Measurements from ENCODE around the gene OTUD1. TPM values are rescaled to one million over a fixed set of nuclear protein-coding genes. Genes with fewer than 3 reads are reported as not detected.
"Not testable (repeated sequence)": the region's sequence is repeated elsewhere in the genome, so short reads cannot be mapped to it uniquely, and the experiment has no call there.

Gene OTUD1, protein sequence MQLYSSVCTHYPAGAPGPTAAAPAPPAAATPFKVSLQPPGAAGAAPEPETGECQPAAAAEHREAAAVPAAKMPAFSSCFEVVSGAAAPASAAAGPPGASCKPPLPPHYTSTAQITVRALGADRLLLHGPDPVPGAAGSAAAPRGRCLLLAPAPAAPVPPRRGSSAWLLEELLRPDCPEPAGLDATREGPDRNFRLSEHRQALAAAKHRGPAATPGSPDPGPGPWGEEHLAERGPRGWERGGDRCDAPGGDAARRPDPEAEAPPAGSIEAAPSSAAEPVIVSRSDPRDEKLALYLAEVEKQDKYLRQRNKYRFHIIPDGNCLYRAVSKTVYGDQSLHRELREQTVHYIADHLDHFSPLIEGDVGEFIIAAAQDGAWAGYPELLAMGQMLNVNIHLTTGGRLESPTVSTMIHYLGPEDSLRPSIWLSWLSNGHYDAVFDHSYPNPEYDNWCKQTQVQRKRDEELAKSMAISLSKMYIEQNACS
- total RNA-seq: 10 to 100 TPM; 15.7 to 16.0 TPM

DNA sequence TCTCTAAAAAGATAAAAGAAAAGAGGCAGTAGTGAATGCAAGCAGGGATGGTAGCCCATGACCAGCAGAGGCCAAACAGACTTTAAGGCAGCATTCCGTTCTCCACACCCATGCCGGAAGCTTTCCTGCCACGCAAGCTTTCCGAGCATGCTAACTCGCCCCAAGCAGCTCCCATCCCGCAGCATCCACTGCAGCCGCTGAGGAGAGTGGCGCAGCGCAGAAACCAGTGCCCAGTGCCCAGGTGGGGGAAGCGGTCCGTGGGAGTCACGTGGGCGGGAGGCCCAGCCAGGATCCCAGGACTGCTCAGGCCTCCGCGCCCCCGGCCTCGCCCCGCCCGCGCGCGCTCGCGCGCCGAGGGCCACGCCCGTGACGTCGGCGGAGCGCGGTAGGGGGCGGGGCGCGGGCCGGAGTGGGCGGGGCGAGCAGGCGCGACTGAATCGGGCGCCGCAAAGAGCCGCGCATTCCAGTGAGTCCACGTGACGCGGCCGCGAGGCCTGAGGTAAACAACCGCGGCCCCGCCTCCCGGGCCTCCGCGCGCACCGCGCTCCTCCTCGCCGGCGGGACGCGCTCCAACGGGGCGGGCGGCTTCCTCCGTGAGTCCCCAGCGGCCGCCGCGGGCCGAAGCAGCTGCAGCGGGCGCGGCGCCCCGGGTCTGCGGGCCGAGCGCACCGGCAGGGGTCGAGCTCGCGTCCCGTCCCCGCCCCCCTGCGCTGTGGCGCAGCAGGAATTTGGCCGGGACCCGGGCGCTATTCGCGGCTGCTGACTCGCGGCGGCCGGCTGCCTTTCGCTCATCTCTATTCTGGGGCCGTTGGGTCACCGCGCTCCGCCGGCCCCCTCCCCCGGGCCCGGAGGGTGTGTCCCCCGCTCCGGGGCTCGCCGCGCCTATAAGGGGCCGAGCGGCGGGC lies at the start of gene OTUD1:
TSS of gene OTUD1 (plus strand) at position 529 of the 905 bp plus-strand sequence. CDS start 383 bp downstream, outside the sequence.
- H3K27ac Mint-ChIP-seq: peak within 1 kb of the TSS; percentile 84
- intact Hi-C loops (cut with micrococcal nuclease): loop anchor here (2.0 to 5.0 kb wide), 4 partner anchors 342 to 1579 kb away; partner anchors contain the start of genes DNAJC1, ENKUR and THNSL1
- H3K4me1 Mint-ChIP-seq (ENCODE audit: low read depth): peaks cover 33% of the 10 kb centered on the region
- CTCF ChIA-PET: interaction anchor here (0.6 to 1.6 kb wide), 6 partner anchors 9 to 124 kb away, joined by 3 to 8 read pairs (median 3); no protein-coding TSS in a partner anchor
- peak; percentile 94 for DNase-seq
- H3K4me3 Mint-ChIP-seq: peak within 1 kb of the TSS; percentile 94
- H3K27me3 Mint-ChIP-seq (ENCODE audit: low read depth): no peaks in the 10 kb centered on the region
- H3K36me3 Mint-ChIP-seq (ENCODE audit: low read depth): peaks cover 23% of the 10 kb centered on the region
- H3K9me3 Mint-ChIP-seq: no peaks in the 10 kb centered on the region

DNA sequence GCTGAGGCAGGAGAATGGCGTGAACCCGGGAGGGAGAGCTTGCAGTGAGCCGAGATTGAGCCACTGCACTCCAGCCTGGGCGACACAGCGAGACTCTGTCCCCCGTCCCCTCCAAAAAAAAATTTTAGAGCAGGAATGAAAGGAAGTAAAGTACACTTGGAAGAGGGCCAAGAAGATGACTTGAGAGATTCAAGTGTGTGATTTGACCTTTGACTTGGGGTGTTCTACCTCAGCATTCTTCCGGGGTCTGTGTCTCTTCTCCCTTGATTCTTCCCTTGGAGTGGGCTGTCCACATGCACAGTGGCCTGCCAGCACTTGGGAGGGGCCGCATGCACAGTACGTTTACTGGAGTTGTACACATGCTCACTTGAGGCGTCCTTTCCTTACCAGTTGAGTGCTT lies 48.5 kb upstream of the OTUD1 start:
- CTCF ChIA-PET; H3K27ac Mint-ChIP-seq; DNase-seq; intact Hi-C loops (cut with micrococcal nuclease); H3K4me3 Mint-ChIP-seq; H3K27me3 Mint-ChIP-seq (ENCODE audit: low read depth); H3K36me3 Mint-ChIP-seq (ENCODE audit: low read depth); H3K9me3 Mint-ChIP-seq: not testable (repeated sequence)
- peaks cover 11% of the 10 kb centered on the region for H3K4me1 Mint-ChIP-seq (ENCODE audit: low read depth)

DNA sequence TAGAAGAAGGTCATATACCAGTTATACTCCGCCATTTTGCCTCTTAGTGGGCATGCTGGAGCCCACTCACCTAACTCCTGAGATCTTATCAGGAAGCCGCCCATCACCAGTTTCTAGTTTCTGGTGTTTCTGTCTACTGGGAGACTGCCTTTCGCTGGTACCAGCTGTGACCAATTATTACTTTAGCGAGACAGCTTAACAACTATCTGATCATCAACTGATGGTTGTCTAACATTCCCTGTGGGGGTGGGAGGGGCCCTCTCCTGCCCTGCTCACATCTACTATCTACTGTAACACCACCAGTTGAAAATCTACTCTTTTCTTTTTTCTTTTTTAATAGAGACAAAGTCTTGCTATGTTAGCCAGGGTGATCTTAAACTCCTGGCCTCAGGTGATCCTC lies 48.1 kb upstream of the OTUD1 start:
- Mint-ChIP-seq H3K4me3 (no peak overlapping the region), H3K27ac (no peak overlapping the region)
- CTCF ChIA-PET: interaction anchor here (0.6 kb wide), 1 partner anchor 51 kb away, joined by 3 read pairs; no protein-coding TSS in a partner anchor

DNA sequence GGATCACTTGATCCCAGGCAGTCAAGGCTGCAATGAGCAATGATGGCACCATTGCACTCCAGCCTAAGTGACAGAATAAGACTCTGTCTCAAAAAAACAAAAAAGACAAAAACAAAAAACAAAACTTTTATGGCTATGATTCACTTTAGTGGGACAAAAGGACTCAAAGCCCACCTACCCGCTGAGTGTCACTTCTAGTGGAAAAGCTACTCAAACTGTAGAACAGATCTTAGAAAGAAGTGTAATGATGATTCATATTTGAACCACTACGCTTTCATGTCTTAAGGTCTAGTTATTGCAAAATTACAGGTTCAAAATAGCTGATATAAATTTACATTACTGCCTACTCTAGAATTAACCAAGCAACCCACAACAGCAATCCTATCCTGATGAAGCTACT lies 47.1 kb upstream of the OTUD1 start:
- CTCF ChIA-PET: interaction anchor here (1.0 kb wide), 1 partner anchor 127 kb away, joined by 5 read pairs; no protein-coding TSS in a partner anchor
- DNase-seq: peak; percentile 51
- Mint-ChIP-seq H3K9me3 (no peaks in the 10 kb centered on the region), H3K36me3 (ENCODE audit: low read depth) (no peaks in the 10 kb centered on the region), H3K27me3 (ENCODE audit: low read depth) (no peaks in the 10 kb centered on the region), H3K4me3 (no peak overlapping the region), H3K4me1 (ENCODE audit: low read depth) (peaks cover 11% of the 10 kb centered on the region), H3K27ac (no peak overlapping the region)
- intact Hi-C loops (cut with micrococcal nuclease): loop anchor here (1.0 to 2.0 kb wide), 4 partner anchors 20 to 55 kb away; partner anchors contain the start of gene C10orf67

More for the DNA sequence above, 48.1 kb upstream of the OTUD1 start:
- Mint-ChIP-seq H3K9me3 (no peaks in the 10 kb centered on the region), H3K27me3 (ENCODE audit: low read depth) (no peaks in the 10 kb centered on the region), H3K4me1 (ENCODE audit: low read depth) (peaks cover 11% of the 10 kb centered on the region), H3K36me3 (ENCODE audit: low read depth) (no peaks in the 10 kb centered on the region)
- DNase-seq: no peak
- intact Hi-C loops (cut with micrococcal nuclease): no loop called here

DNA sequence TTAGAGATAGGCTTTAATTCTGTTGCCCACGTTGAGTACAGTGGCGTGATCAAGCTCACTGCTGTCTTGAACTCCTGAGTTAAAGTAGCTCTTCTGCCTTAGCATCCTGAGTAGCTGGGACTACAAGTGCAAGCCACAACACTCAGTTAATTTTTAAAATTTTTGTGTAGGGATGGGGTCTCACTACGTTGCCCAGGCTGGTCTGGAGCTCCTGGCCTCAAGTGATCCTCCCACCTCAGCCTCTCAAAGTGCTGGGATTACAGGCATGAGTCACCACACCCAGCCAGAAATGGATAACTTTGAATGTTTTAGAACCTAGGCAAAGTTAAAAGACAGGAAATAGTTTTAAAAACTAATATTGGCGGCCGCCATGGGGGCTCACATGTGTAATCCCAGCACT lies 43.9 kb upstream of the OTUD1 start:
- no peak overlapping the region for H3K4me3 Mint-ChIP-seq
- intact Hi-C loops (cut with micrococcal nuclease): no loop called here

DNA sequence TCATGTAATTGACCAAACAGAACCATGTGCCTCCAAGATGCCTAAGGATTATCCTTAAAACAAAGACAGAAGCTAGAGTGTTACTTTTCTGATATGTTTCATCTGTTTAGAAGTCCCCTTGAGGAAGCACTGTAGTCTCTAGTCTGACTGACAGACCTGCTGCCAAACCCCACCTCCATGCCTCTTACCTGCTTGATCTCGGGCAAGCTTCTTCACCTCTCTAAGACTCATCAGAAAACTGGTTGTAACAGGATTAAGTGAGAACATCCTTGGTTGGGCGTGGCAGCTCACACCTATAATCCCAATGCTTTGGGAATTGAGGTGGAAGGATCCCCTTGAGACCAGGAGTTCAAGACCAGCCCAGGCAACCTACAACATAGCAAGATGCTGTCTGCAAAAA lies 42.2 kb upstream of the OTUD1 start:
- CTCF ChIA-PET: interaction anchor here (0.6 to 0.9 kb wide), 5 partner anchors 20 to 1120 kb away, joined by 3 to 5 read pairs (median 3); no protein-coding TSS in a partner anchor
- intact Hi-C loops (cut with micrococcal nuclease): no loop called here
- Mint-ChIP-seq H3K27me3 (ENCODE audit: low read depth) (no peaks in the 10 kb centered on the region), H3K27ac (no peak overlapping the region), H3K9me3 (no peaks in the 10 kb centered on the region), H3K4me3 (no peak overlapping the region), H3K4me1 (ENCODE audit: low read depth) (peaks cover 8% of the 10 kb centered on the region), H3K36me3 (ENCODE audit: low read depth) (no peaks in the 10 kb centered on the region)
- no peak for DNase-seq

More for the DNA sequence above, 43.9 kb upstream of the OTUD1 start:
- DNase-seq: no peak
- H3K9me3 Mint-ChIP-seq: no peaks in the 10 kb centered on the region
- CTCF ChIA-PET: interaction anchor here (0.8 kb wide), 1 partner anchor 8 kb away, joined by 5 read pairs; no protein-coding TSS in a partner anchor
- peaks cover 11% of the 10 kb centered on the region for H3K4me1 Mint-ChIP-seq (ENCODE audit: low read depth)
- no peaks in the 10 kb centered on the region for H3K36me3 Mint-ChIP-seq (ENCODE audit: low read depth)
- no peak overlapping the region for H3K27ac Mint-ChIP-seq
- H3K27me3 Mint-ChIP-seq (ENCODE audit: low read depth): no peaks in the 10 kb centered on the region

DNA sequence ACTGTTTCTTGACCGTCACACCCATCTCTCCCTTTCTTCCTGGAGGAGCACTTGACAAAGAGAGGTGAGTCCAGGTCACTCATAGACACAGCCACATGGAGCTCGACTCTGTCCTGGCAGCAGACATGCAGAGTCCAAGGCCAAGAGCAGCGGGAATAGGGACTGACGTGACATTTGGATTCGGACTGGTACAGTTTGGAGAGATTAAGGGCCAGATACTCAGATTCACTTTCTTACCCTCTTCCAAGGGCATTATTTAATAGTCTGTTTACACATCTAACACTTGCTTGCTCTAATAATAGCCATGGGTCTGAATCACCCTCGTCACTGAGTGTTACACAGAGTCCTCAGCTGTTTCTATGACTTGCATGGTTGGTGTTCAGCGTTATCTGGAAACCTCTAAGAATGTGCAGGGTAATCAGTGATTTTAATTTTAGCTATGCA lies 39.2 kb upstream of the OTUD1 start:
- CTCF ChIA-PET: no interaction called here
- Mint-ChIP-seq H3K4me1 (ENCODE audit: low read depth) (no peaks in the 10 kb centered on the region), H3K4me3 (no peak overlapping the region), H3K27me3 (ENCODE audit: low read depth) (no peaks in the 10 kb centered on the region), H3K9me3 (no peaks in the 10 kb centered on the region), H3K36me3 (ENCODE audit: low read depth) (no peaks in the 10 kb centered on the region), H3K27ac (no peak overlapping the region)
- DNase-seq: no peak
- intact Hi-C loops (cut with micrococcal nuclease): no loop called here

DNA sequence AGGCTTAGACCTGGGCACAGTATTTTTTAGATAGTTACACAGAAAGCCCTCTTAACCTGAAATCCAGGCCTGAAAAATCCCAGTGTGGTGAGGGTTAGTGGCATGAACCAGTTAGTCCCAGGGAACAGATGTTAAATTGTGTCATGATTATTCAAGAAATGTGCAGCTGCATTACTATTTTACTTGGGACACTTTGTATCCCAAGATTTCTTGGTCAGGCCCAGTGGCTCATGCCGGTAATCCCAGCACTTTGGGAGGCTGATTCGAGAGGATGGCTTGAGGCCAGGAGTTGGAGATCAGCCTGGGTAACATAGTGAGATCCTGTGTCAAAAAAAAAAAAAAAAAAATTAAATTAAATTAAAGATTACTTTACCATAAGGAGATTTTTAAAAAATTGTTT lies 36.0 kb upstream of the OTUD1 start:
- CTCF ChIA-PET: interaction anchor here (1.1 kb wide), 1 partner anchor 8 kb away, joined by 5 read pairs; no protein-coding TSS in a partner anchor

DNA sequence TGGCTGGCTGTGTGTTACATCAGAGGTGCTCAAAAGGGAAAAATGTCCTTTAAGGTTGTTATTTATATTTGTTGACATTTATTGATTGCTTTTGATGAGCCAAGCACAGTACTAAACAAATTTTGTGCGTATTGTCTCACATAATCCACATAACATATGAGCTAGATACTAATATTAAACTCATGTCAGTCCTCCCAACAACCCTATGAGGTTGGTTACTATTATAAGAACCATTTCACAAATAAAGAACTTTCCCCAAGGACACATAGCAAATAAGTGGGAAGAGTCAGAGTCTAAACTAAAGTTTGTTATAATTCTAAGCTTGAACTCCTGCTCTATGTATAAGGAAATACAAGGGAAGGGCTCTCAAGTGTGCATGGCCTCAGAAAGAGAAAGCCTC lies 35.6 kb upstream of the OTUD1 start:
- Mint-ChIP-seq H3K27ac (no peak overlapping the region), H3K9me3 (no peaks in the 10 kb centered on the region), H3K4me1 (ENCODE audit: low read depth) (no peaks in the 10 kb centered on the region), H3K27me3 (ENCODE audit: low read depth) (no peaks in the 10 kb centered on the region), H3K36me3 (ENCODE audit: low read depth) (no peaks in the 10 kb centered on the region), H3K4me3 (no peak overlapping the region)
- CTCF ChIA-PET: interaction anchor here (1.1 kb wide), 1 partner anchor 8 kb away, joined by 5 read pairs; no protein-coding TSS in a partner anchor
- intact Hi-C loops (cut with micrococcal nuclease): no loop called here
- no peak for DNase-seq

More for the DNA sequence above, 36.0 kb upstream of the OTUD1 start:
- H3K27me3 Mint-ChIP-seq (ENCODE audit: low read depth): no peaks in the 10 kb centered on the region
- H3K4me3 Mint-ChIP-seq: no peak overlapping the region
- no peaks in the 10 kb centered on the region for H3K9me3 Mint-ChIP-seq
- no peak overlapping the region for H3K27ac Mint-ChIP-seq
- intact Hi-C loops (cut with micrococcal nuclease): no loop called here
- DNase-seq: no peak
- no peaks in the 10 kb centered on the region for H3K36me3 Mint-ChIP-seq (ENCODE audit: low read depth)
- no peaks in the 10 kb centered on the region for H3K4me1 Mint-ChIP-seq (ENCODE audit: low read depth)

DNA sequence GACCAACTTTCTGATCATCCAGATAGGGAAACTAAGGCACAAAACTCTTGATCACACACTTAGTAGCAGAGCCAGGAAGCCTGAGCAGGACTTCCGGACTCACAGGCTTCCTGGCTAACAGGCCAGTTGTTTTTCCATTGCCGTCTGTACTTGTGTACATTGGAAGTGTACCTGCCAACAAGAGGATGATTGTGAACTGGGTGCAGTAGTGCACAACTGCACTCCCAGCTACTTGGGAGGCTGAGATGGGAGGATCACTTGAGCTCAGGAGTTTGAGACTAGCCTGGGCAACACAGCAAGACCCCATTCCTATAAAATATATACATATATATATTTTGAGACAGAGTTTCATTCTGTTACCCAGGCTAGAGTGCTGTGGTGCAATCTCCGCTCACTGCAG lies 35.2 kb upstream of the OTUD1 start:
- no peak for DNase-seq
- H3K4me1 Mint-ChIP-seq (ENCODE audit: low read depth): no peaks in the 10 kb centered on the region
- no peaks in the 10 kb centered on the region for H3K9me3 Mint-ChIP-seq
- no peak overlapping the region for H3K4me3 Mint-ChIP-seq
- no peak overlapping the region for H3K27ac Mint-ChIP-seq
- intact Hi-C loops (cut with micrococcal nuclease): no loop called here
- no peaks in the 10 kb centered on the region for H3K27me3 Mint-ChIP-seq (ENCODE audit: low read depth)
- CTCF ChIA-PET: interaction anchor here (1.1 kb wide), 1 partner anchor 9 kb away, joined by 5 read pairs; no protein-coding TSS in a partner anchor
- no peaks in the 10 kb centered on the region for H3K36me3 Mint-ChIP-seq (ENCODE audit: low read depth)

DNA sequence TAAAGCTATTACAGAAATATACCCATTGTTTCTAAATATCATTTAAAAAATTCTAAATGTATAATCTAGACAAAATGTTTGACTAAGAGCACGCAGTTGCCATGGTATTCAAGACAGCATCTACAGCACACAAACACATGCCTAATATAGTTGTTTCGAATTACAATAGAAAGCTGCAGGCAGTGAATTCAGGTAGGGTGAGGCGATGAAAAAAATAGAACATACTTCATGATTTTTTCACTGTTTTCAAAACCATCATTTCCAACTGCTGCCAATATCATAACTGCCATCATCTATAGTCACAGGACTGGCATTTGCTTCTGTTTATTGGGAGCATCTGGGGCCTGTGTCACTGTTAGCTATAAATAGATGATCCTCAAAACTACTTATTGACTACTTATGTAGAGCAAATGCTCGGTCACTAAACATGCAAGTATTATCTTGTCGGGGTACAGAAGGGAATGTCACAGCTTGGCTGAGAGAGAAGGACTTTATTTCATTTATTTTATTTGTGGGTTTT lies 34.4 kb upstream of the OTUD1 start:
- Mint-ChIP-seq H3K27ac (no peak overlapping the region), H3K4me3 (no peak overlapping the region), H3K27me3 (ENCODE audit: low read depth) (no peaks in the 10 kb centered on the region), H3K9me3 (no peaks in the 10 kb centered on the region), H3K4me1 (ENCODE audit: low read depth) (no peaks in the 10 kb centered on the region), H3K36me3 (ENCODE audit: low read depth) (no peaks in the 10 kb centered on the region)
- intact Hi-C loops (cut with micrococcal nuclease): no loop called here
- CTCF ChIA-PET: no interaction called here
- DNase-seq: no peak

DNA sequence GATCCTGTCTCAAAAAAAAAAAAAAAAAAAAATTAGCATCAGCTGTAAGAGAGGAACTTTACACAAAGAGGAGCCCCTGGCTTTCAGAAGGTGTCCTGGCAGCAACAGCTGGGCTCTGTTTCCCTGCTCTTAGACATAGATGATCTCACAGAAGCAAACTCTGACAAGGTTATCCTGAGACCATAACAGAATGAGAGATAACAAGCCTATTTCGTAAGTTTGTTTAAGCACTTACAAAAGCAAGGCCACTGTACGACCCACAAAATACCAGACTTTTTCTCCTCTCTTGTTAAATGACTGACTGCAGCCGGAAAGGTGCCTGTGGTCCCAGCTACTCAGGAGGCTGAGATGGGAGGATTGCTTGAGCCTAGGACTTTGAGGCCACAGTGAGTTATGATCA lies 33.3 kb upstream of the OTUD1 start:
- Mint-ChIP-seq H3K9me3 (no peaks in the 10 kb centered on the region), H3K4me3 (no peak overlapping the region), H3K27ac (no peak overlapping the region), H3K27me3 (ENCODE audit: low read depth) (no peaks in the 10 kb centered on the region), H3K36me3 (ENCODE audit: low read depth) (no peaks in the 10 kb centered on the region), H3K4me1 (ENCODE audit: low read depth) (no peaks in the 10 kb centered on the region)
- intact Hi-C loops (cut with micrococcal nuclease): no loop called here
- CTCF ChIA-PET: no interaction called here
- DNase-seq: no peak
